Erythroblast (primary cell): ENCODE measurements around the gene FSCN2.

Experiments
- GATA1 ChIP-seq: IDR thresholded peaks from 2 replicates; pipeline ENCODE4 v1.6.1; 2011; ENCODE audit warnings: low read depth, mild to moderate bottlenecking, control low read depth, low read length, moderate library complexity
- POLR2A ChIP-seq: IDR thresholded peaks from 2 replicates; pipeline ENCODE4 v1.6.1; 2011; ENCODE audit warnings: mild to moderate bottlenecking, low read length

DNA sequence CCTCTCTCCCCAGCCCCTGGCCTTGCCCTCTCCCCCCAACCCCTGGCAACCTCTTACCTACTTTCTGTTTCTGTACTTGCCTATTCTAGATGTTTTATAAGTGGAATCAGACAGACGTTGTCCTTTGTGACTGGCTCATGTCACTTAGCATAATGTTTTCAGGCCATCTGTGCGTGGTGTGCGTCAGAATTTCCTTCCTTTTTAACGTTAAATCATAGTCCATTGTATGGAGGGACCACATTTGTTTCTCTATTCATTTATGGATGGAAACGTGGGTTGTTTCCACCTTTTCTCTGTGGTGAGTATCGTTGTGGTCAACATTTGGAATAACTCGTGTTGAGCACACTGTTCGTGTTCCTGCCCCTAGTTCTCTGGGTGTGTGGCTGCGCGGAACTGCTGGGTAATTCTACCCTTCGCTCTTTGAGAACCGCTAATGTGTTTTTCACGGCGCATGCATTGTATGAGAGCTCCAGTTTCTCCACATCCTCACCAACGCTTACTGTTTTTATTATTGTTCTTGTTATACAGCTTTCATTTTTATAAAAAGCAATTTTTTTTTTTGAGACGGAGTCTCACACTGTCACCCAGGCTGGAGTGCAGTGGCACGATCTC, 41.9 kb upstream of the FSCN2 start:
- TF ChIP-seq POLR2A (no peak), GATA1 (no peak)
